Measurements from ENCODE around the gene KRT84. TPM values are rescaled to one million over a fixed set of nuclear protein-coding genes. Genes with fewer than 3 reads are reported as not detected.

Gene KRT84
- total and polyA plus RNA-seq, 5 donors from 2014 or later, result not detected

- H3K4me3 ChIP-seq (ENCODE audit: low read depth, low read length), result no peak overlapping the region
- ATAC-seq (ENCODE audit: low read depth in 2 of 2) (no peak), DNase-seq (no peak)
- Mint-ChIP-seq H3K27me3 (peaks cover 5% of the 10 kb centered on the region), H3K36me3 (no peaks in the 10 kb centered on the region), H3K4me1 (peaks cover 0 to 2% (median 0%) of the 10 kb centered on the region in 4 donors), H3K4me3 (no peak overlapping the region), H3K27ac (no peak overlapping the region), H3K9me3 (peaks cover 0 to 4% (median 0%) of the 10 kb centered on the region in 7 donors)
- H3K4me1 ChIP-seq (ENCODE audit: control insufficient read depth, insufficient read depth, low read length, poor library complexity, severe bottlenecking), result no peaks in the 10 kb centered on the region
- no peaks in the 10 kb centered on the region for H3K27me3 ChIP-seq (ENCODE audit: control insufficient read depth, insufficient read depth, low read length)
- no peaks in the 10 kb centered on the region for H3K9me3 ChIP-seq (ENCODE audit: control insufficient read depth in 2 of 2, low read length in 2 of 2)
- no peaks in the 10 kb centered on the region for H3K36me3 ChIP-seq (ENCODE audit: control insufficient read depth, insufficient read depth, low read length)
- no peak overlapping the region for H3K27ac ChIP-seq (ENCODE audit: insufficient read depth, low read length, poor library complexity, severe bottlenecking)
Observed at GRCh38 chr12:52343550-52343949, 41.9 kb downstream of the KRT84 start.

GRCh38 chr12:52342781-52343490, 42.5 kb downstream of the KRT84 start:
- H3K4me3 Mint-ChIP-seq, result no peak overlapping the region
- H3K4me1 ChIP-seq (ENCODE audit: control insufficient read depth, insufficient read depth, low read length, poor library complexity, severe bottlenecking), result no peaks in the 10 kb centered on the region
- peaks cover 7% of the 10 kb centered on the region for H3K27me3 Mint-ChIP-seq
- H3K9me3 Mint-ChIP-seq, result peaks cover 0 to 4% (median 0%) of the 10 kb centered on the region in 7 donors
- no peak overlapping the region for H3K27ac ChIP-seq (ENCODE audit: insufficient read depth, low read length, poor library complexity, severe bottlenecking)
- H3K36me3 ChIP-seq (ENCODE audit: control insufficient read depth, insufficient read depth, low read length), result no peaks in the 10 kb centered on the region
- ATAC-seq (ENCODE audit: low read depth in 2 of 2), result no peak
- H3K4me1 Mint-ChIP-seq, result peaks cover 0 to 2% (median 0%) of the 10 kb centered on the region in 4 donors
- DNase-seq, result no peak
- H3K4me3 ChIP-seq (ENCODE audit: low read depth, low read length), result no peak overlapping the region
- no peaks in the 10 kb centered on the region for H3K36me3 Mint-ChIP-seq
- H3K27ac Mint-ChIP-seq, result no peak overlapping the region
- no peaks in the 10 kb centered on the region for H3K27me3 ChIP-seq (ENCODE audit: control insufficient read depth, insufficient read depth, low read length)
- no peaks in the 10 kb centered on the region for H3K9me3 ChIP-seq (ENCODE audit: control insufficient read depth in 2 of 2, low read length in 2 of 2)

GRCh38 chr12:52341066-52341580, 44.3 kb downstream of the KRT84 start:
- peaks cover 0 to 7% (median 1%) of the 10 kb centered on the region in 7 donors for H3K9me3 Mint-ChIP-seq
- Histone ChIP-seq H3K27ac (ENCODE audit: insufficient read depth, low read length, poor library complexity, severe bottlenecking) (no peak overlapping the region), H3K9me3 (ENCODE audit: control insufficient read depth in 2 of 2, low read length in 2 of 2) (no peaks in the 10 kb centered on the region), H3K27me3 (ENCODE audit: control insufficient read depth, insufficient read depth, low read length) (no peaks in the 10 kb centered on the region), H3K4me1 (ENCODE audit: control insufficient read depth, insufficient read depth, low read length, poor library complexity, severe bottlenecking) (no peaks in the 10 kb centered on the region), H3K36me3 (ENCODE audit: control insufficient read depth, insufficient read depth, low read length) (no peaks in the 10 kb centered on the region), H3K4me3 (ENCODE audit: low read depth, low read length) (no peak overlapping the region)
- DNase-seq (no peak), ATAC-seq (ENCODE audit: low read depth in 2 of 2) (no peak)
- no peak overlapping the region for H3K27ac Mint-ChIP-seq
- H3K4me1 Mint-ChIP-seq, result peaks cover 0 to 4% (median 3%) of the 10 kb centered on the region in 4 donors
- H3K27me3 Mint-ChIP-seq, result peaks cover 7% of the 10 kb centered on the region
- no peaks in the 10 kb centered on the region for H3K36me3 Mint-ChIP-seq
- no peak overlapping the region for H3K4me3 Mint-ChIP-seq

GRCh38 chr12:52338241-52338960, 47.1 kb downstream of the KRT84 start:
- Histone ChIP-seq H3K27me3 (ENCODE audit: control insufficient read depth, insufficient read depth, low read length) (peaks cover 3% of the 10 kb centered on the region), H3K4me1 (ENCODE audit: control insufficient read depth, insufficient read depth, low read length, poor library complexity, severe bottlenecking) (no peaks in the 10 kb centered on the region), H3K27ac (ENCODE audit: insufficient read depth, low read length, poor library complexity, severe bottlenecking) (no peak overlapping the region), H3K9me3 (ENCODE audit: control insufficient read depth in 2 of 2, low read length in 2 of 2) (no peaks in the 10 kb centered on the region), H3K4me3 (ENCODE audit: low read depth, low read length) (no peak overlapping the region), H3K36me3 (ENCODE audit: control insufficient read depth, insufficient read depth, low read length) (no peaks in the 10 kb centered on the region)
- ATAC-seq (ENCODE audit: low read depth in 2 of 2) (no peak), DNase-seq (no peak)
- H3K36me3 Mint-ChIP-seq, result no peaks in the 10 kb centered on the region
- H3K27me3 Mint-ChIP-seq, result peaks cover 7% of the 10 kb centered on the region
- peaks cover 0 to 4% (median 1%) of the 10 kb centered on the region in 7 donors for H3K9me3 Mint-ChIP-seq
- no peak overlapping the region for H3K27ac Mint-ChIP-seq
- peaks cover 0 to 4% (median 2%) of the 10 kb centered on the region in 4 donors for H3K4me1 Mint-ChIP-seq
- no peak overlapping the region for H3K4me3 Mint-ChIP-seq

GRCh38 chr12:52337054-52337453, 48.4 kb downstream of the KRT84 start:
- H3K4me3 Mint-ChIP-seq, result no peak overlapping the region
- Histone ChIP-seq H3K36me3 (ENCODE audit: control insufficient read depth, insufficient read depth, low read length) (no peaks in the 10 kb centered on the region), H3K9me3 (ENCODE audit: control insufficient read depth in 2 of 2, low read length in 2 of 2) (no peaks in the 10 kb centered on the region), H3K4me3 (ENCODE audit: low read depth, low read length) (no peak overlapping the region), H3K4me1 (ENCODE audit: control insufficient read depth, insufficient read depth, low read length, poor library complexity, severe bottlenecking) (no peaks in the 10 kb centered on the region), H3K27ac (ENCODE audit: insufficient read depth, low read length, poor library complexity, severe bottlenecking) (no peak overlapping the region), H3K27me3 (ENCODE audit: control insufficient read depth, insufficient read depth, low read length) (peaks cover 3% of the 10 kb centered on the region)
- peaks cover 0 to 4% (median 2%) of the 10 kb centered on the region in 4 donors for H3K4me1 Mint-ChIP-seq
- peaks cover 0 to 4% (median 2%) of the 10 kb centered on the region in 7 donors for H3K9me3 Mint-ChIP-seq
- H3K27me3 Mint-ChIP-seq, result peaks cover 11% of the 10 kb centered on the region
- no peak for DNase-seq
- H3K27ac Mint-ChIP-seq, result no peak overlapping the region
- no peak for ATAC-seq (ENCODE audit: low read depth in 2 of 2)
- no peaks in the 10 kb centered on the region for H3K36me3 Mint-ChIP-seq

- Histone ChIP-seq H3K4me3 (ENCODE audit: low read depth, low read length) (no peak overlapping the region), H3K27ac (ENCODE audit: insufficient read depth, low read length, poor library complexity, severe bottlenecking) (no peak overlapping the region), H3K27me3 (ENCODE audit: control insufficient read depth, insufficient read depth, low read length) (peaks cover 3% of the 10 kb centered on the region), H3K36me3 (ENCODE audit: control insufficient read depth, insufficient read depth, low read length) (no peaks in the 10 kb centered on the region), H3K9me3 (ENCODE audit: control insufficient read depth in 2 of 2, low read length in 2 of 2) (no peaks in the 10 kb centered on the region), H3K4me1 (ENCODE audit: control insufficient read depth, insufficient read depth, low read length, poor library complexity, severe bottlenecking) (no peaks in the 10 kb centered on the region)
- ATAC-seq (ENCODE audit: low read depth in 2 of 2) (no peak), DNase-seq (no peak)
- Mint-ChIP-seq H3K4me1 (peaks cover 0 to 4% (median 2%) of the 10 kb centered on the region in 4 donors), H3K4me3 (no peak overlapping the region), H3K27me3 (peaks cover 11% of the 10 kb centered on the region), H3K36me3 (no peaks in the 10 kb centered on the region), H3K9me3 (peaks cover 0 to 4% (median 2%) of the 10 kb centered on the region in 7 donors), H3K27ac (no peak overlapping the region)
Observed at GRCh38 chr12:52336641-52337040, 48.8 kb downstream of the KRT84 start.

- peaks cover 11% of the 10 kb centered on the region for H3K27me3 Mint-ChIP-seq
- no peak overlapping the region for H3K27ac ChIP-seq (ENCODE audit: insufficient read depth, low read length, poor library complexity, severe bottlenecking)
- DNase-seq (no peak), ATAC-seq (ENCODE audit: low read depth in 2 of 2) (no peak)
- H3K27ac Mint-ChIP-seq, result no peak overlapping the region
- no peak overlapping the region for H3K4me3 ChIP-seq (ENCODE audit: low read depth, low read length)
- peaks cover 0 to 4% (median 2%) of the 10 kb centered on the region in 4 donors for H3K4me1 Mint-ChIP-seq
- H3K27me3 ChIP-seq (ENCODE audit: control insufficient read depth, insufficient read depth, low read length), result peaks cover 3% of the 10 kb centered on the region
- H3K4me1 ChIP-seq (ENCODE audit: control insufficient read depth, insufficient read depth, low read length, poor library complexity, severe bottlenecking), result no peaks in the 10 kb centered on the region
- no peaks in the 10 kb centered on the region for H3K36me3 ChIP-seq (ENCODE audit: control insufficient read depth, insufficient read depth, low read length)
- peaks cover 0 to 4% (median 2%) of the 10 kb centered on the region in 7 donors for H3K9me3 Mint-ChIP-seq
- H3K4me3 Mint-ChIP-seq, result no peak overlapping the region
- no peaks in the 10 kb centered on the region for H3K36me3 Mint-ChIP-seq
- no peaks in the 10 kb centered on the region for H3K9me3 ChIP-seq (ENCODE audit: control insufficient read depth in 2 of 2, low read length in 2 of 2)
Observed at GRCh38 chr12:52335598-52336262, 49.7 kb downstream of the KRT84 start.
